Measurements from ENCODE around the gene KCNG3. TPM values are rescaled to one million over a fixed set of nuclear protein-coding genes. Genes with fewer than 3 reads are reported as not detected.

Gene KCNG3
- total and polyA plus RNA-seq, 2 of the 13 experiments (the other 11 are each of a cell fraction or from before 2014, with no cell fraction given): 2.8 to 4.8 TPM

GRCh38 chr2:42523341-42523740 lies 29.6 kb upstream of the KCNG3 start:
- no peaks in the 10 kb centered on the region for H4K20me1 ChIP-seq (ENCODE audit: insufficient read depth, low read length)
- intact Hi-C loops (cut with micrococcal nuclease; ENCODE audit: unreplicated experiment) (no loop called here), in situ Hi-C loops (cut with HindIII; ENCODE audit: extremely low pct_ligation_motif_present, low pct_unique_long_range_greater_than_20kb) (no loop called here)
- DNase-seq (ENCODE audit: low spot score): no peak
- TF ChIP-seq ZHX2 (IDR thresholded peaks at IDR 0.05; ENCODE audit: low read depth) (no peak), ZHX2 (CRISPR knock-in tag; IDR thresholded peaks at IDR 0.05; ENCODE audit: borderline replicate concordance) (no peak), ZNF276 (CRISPR knock-in tag; IDR thresholded peaks at IDR 0.05; ENCODE audit: low read depth) (no peak), E2F2 (CRISPR knock-in tag; IDR thresholded peaks at IDR 0.05; ENCODE audit: borderline replicate concordance) (no peak), ZXDC (CRISPR knock-in tag; IDR thresholded peaks at IDR 0.05) (no peak), TBL1XR1 (IDR thresholded peaks at IDR 0.05; ENCODE audit: borderline replicate concordance, low read length, partially characterized antibody) (no peak), ZNF124 (CRISPR knock-in tag; IDR thresholded peaks at IDR 0.05) (no peak), IRF1 (CRISPR knock-in tag; IDR thresholded peaks at IDR 0.05; ENCODE audit: low read depth) (no peak), ZNF550 (CRISPR knock-in tag; IDR thresholded peaks at IDR 0.05; ENCODE audit: borderline replicate concordance) (no peak), KDM4B (CRISPR knock-in tag; IDR thresholded peaks at IDR 0.05) (no peak)
- no peak overlapping the region for H3K4me3 ChIP-seq (replicated peaks in 1 of 3; ENCODE audit: insufficient read depth in 1 of 3, low read depth in 2 of 3, low read length in 3 of 3)
- H3K4me2 ChIP-seq (ENCODE audit: low read depth, low read length): no peak overlapping the region
- CTCF ChIA-PET (ENCODE audit: low intra/inter-chr PET ratio, low total read pairs): no interaction called here
- H3K79me2 ChIP-seq (ENCODE audit: insufficient read depth, low read length): no peaks in the 10 kb centered on the region
- H2AFZ ChIP-seq (ENCODE audit: low read length): no peak overlapping the region
- no peak for FAIRE-seq
- no peaks in the 10 kb centered on the region for H3K9me3 ChIP-seq (ENCODE audit: low read length)
- ATAC-seq: no peak
- H3K27me3 ChIP-seq (ENCODE audit: control insufficient read depth in 1 of 2, insufficient read depth in 2 of 2, low read length in 2 of 2): no peaks in the 10 kb centered on the region
- no peak overlapping the region for H3K9ac ChIP-seq (ENCODE audit: insufficient read depth, low read depth, low read length)
- POLR2A ChIA-PET: no interaction called here
- H3K27ac ChIP-seq (ENCODE audit: extremely low read length, insufficient read depth, low read length): no peak overlapping the region
- peaks cover 16% of the 10 kb centered on the region for H3K4me1 ChIP-seq (ENCODE audit: insufficient read depth, low read length)
- no peaks in the 10 kb centered on the region; a peak in 1 of 5 replicates for H3K36me3 ChIP-seq (replicated peaks in 1 of 2; ENCODE audit: control insufficient read depth in 1 of 2, insufficient read depth in 2 of 2, low read length in 2 of 2)
- BruUV-seq (replicated peaks): no TSS peak
- WGBS (ENCODE audit: low lambda C conversion rate): 92% methylated on average over 13 of the region's 13 CpGs
